HUES48 (cell line): ENCODE measurements around the gene ELF2.
"Not testable (repeated sequence)": the region's sequence is repeated elsewhere in the genome, so short reads cannot be mapped to it uniquely, and the experiment has no call there.

ENCODE experiments used
- H3K27ac ChIP-seq: one replicate; pipeline ENCODE4 v1.7.0; 2013; ENCODE audit warnings: low read depth, low read length, inconsistent platforms
- H3K27me3 ChIP-seq: 2 replicates; pipeline ENCODE4 v1.6.1; 2013; ENCODE audit warnings: mild to moderate bottlenecking, low read length; ENCODE audit not compliant: control insufficient read depth, insufficient read depth
- H3K36me3 ChIP-seq: 2 replicates; pipeline ENCODE4 v1.6.1; 2013; ENCODE audit warnings: low read length; ENCODE audit not compliant: control insufficient read depth, insufficient read depth
- H3K4me1 ChIP-seq: 2 replicates; pipeline ENCODE4 v1.6.1; 2013; ENCODE audit warnings: mild to moderate bottlenecking, low read length; ENCODE audit not compliant: control insufficient read depth, insufficient read depth
- H3K4me3 ChIP-seq: 2 replicates; pipeline ENCODE4 v1.5.1; 2013; ENCODE audit warnings: mild to moderate bottlenecking, low read depth, low read length
- H3K9ac ChIP-seq: 2 replicates; pipeline ENCODE4 v1.6.1; 2013; ENCODE audit warnings: mild to moderate bottlenecking, low read depth, low read length, moderate library complexity
- H3K9me3 ChIP-seq: 2 replicates; pipeline ENCODE4 v1.6.1; 2013; ENCODE audit warnings: low read length; ENCODE audit not compliant: control insufficient read depth, insufficient read depth

Gene ELF2

DNA sequence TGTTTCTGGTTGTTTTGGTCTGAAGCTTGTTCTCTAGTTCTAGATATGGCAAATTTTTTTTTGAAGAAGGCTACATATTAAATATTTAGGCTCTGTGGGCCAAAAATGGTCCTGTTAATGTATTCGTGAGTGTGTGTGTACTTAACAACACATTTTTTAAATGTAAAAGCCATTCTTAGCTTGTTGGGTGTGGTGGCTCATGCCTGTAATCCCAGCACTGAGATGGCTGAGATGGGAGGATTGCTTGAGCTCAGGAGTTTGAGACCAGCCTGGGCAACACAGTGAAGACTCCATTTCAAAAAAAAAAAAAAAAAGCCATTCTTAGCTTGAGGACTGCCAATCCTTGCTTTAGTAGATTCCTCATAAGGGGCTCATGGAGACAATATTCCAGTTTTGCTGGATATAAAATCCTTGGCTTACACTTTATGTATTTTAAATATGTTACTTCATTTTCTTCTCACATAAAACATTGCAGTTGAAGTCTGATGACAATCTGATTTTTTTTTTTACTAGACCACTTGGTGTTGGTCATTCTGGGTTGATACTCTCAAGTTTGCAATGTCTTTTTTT, 138.1 kb downstream of the ELF2 start:
- no peak overlapping the region for H3K4me3 ChIP-seq
- H3K9ac ChIP-seq: no peak overlapping the region
- no peaks in the 10 kb centered on the region for H3K4me1 ChIP-seq
- H3K27me3 ChIP-seq: no peaks in the 10 kb centered on the region
- H3K36me3 ChIP-seq: peaks cover 18% of the 10 kb centered on the region
- H3K9me3 ChIP-seq: no peaks in the 10 kb centered on the region
- no peak overlapping the region for H3K27ac ChIP-seq

DNA sequence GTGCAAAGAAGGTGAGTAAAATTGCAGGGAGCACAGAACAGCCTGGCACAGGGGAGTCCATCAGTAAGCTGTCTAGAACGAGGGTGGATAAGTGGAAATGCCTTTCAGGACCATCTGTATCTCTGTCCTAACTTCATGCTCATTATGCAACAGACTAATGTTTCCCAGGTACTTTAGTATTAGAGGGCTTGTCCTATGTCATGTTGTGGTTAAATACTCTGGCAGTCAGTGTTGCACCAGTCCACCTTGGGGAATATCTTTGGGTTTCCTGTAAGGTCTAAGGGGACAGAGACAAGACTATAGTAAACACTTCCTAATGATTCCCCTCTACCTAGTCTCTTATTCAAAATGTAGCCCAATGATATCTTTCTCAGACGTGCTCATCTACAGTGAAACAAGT, 140.1 kb downstream of the ELF2 start:
- H3K4me3 ChIP-seq: no peak overlapping the region
- H3K9me3 ChIP-seq: no peaks in the 10 kb centered on the region
- H3K4me1 ChIP-seq: peaks cover 3% of the 10 kb centered on the region; the same call in 1 of the 2 replicates
- H3K9ac ChIP-seq: no peak overlapping the region
- no peak overlapping the region for H3K27ac ChIP-seq
- H3K27me3 ChIP-seq: no peaks in the 10 kb centered on the region
- H3K36me3 ChIP-seq: peaks cover 9% of the 10 kb centered on the region

DNA sequence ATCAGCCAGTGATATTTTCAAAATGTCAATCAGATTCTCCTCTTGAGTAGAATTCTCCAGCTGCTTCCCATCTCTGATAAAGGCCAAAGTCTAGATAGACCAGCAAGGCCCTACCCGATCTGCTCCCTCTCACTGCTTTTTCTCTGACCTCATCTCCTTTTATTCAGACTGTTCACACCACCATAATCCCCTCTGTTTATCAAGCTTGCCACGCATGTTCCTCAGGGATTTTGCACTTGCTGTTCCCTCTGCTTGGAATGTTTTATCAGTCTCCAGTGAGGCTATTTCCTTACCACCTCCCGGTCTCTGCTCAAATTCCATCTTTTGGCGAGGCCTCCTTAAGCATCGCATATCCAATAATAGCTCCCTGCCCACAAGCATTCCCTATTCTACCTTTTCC, 141.4 kb downstream of the ELF2 start:
- peaks cover 5% of the 10 kb centered on the region; the same call in 1 of the 2 replicates for H3K36me3 ChIP-seq
- no peak overlapping the region for H3K9ac ChIP-seq
- no peaks in the 10 kb centered on the region for H3K9me3 ChIP-seq
- no peak overlapping the region for H3K27ac ChIP-seq
- H3K4me1 ChIP-seq: peaks cover 5% of the 10 kb centered on the region; the same call in 1 of the 2 replicates
- H3K27me3 ChIP-seq: no peaks in the 10 kb centered on the region
- no peak overlapping the region for H3K4me3 ChIP-seq

DNA sequence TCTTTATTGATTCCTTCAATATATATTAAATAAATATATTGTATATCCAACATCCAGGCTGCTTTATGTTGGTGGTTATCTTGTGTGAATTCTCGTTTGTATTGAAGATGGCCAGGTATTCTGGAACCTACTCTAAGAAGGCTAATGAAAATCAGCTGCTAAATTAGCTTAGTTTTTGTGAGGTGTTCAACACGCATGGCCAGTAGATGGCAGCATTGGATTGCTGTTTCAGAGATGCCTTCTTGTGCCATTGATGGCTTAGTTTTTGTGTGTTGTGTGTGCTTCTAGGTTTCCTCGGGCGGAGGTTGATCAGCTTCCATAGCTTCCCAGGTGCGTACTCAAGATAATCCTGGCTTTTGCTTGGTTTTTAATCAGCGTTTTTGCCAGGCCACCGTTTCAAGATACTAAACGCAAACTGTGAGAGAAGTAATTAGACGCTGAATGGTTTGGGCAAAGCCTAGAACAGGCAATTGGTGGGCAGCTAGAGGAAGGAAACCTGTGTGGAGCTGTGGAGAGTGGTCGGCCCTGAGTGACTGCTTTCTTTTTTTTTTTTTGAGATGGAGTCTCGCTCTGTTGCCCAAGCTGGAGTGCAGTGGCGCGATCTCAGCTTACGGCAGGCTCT, 146.3 kb downstream of the ELF2 start:
- H3K4me3 ChIP-seq: no peak overlapping the region
- H3K27me3 ChIP-seq: no peaks in the 10 kb centered on the region
- H3K27ac ChIP-seq: no peak overlapping the region
- H3K4me1 ChIP-seq: peaks cover 13% of the 10 kb centered on the region
- H3K36me3 ChIP-seq: peaks cover 10% of the 10 kb centered on the region; the same call in 1 of the 2 replicates
- H3K9me3 ChIP-seq: no peaks in the 10 kb centered on the region
- no peak overlapping the region for H3K9ac ChIP-seq

DNA sequence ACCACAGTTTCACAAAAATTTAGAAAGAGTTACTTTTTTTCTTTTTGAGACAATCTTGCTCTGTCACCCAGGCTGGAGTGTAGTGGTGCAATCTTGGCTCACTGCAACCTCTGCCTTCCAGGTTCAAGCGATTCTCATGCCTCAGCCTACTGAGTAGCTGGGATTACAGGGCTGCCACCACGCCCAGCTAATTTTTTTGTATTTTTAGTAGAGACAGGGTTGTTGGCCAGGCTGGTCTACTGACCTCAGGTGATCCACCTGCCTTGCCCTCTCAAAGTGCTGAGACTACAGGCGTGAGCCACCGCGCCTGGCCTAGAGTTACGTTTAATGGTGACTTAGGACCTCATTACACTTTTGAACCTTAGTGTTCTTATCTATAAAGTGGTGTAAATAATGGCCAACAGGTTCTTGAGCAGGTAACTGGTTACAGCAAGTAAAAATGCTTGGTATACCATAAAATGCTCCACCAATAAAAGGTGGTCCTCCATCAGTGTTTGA, 147.1 kb downstream of the ELF2 start:
- H3K9me3 ChIP-seq, H3K4me3 ChIP-seq, H3K9ac ChIP-seq, H3K36me3 ChIP-seq, H3K27ac ChIP-seq, H3K27me3 ChIP-seq: not testable (repeated sequence)
- H3K4me1 ChIP-seq: peaks cover 18% of the 10 kb centered on the region

- Histone ChIP-seq H3K27me3 (no peaks in the 10 kb centered on the region), H3K4me3 (no peak overlapping the region), H3K9ac (no peak overlapping the region), H3K27ac (peak overlapping the region; percentile 29), H3K9me3 (no peaks in the 10 kb centered on the region), H3K4me1 (peaks cover 21% of the 10 kb centered on the region; the same call in 1 of the 2 replicates), H3K36me3 (peaks cover 5% of the 10 kb centered on the region; the same call in 1 of the 2 replicates)
These were observed 148.8 kb downstream of the ELF2 start for GRCh38 chr4:139028191-139028661.

DNA sequence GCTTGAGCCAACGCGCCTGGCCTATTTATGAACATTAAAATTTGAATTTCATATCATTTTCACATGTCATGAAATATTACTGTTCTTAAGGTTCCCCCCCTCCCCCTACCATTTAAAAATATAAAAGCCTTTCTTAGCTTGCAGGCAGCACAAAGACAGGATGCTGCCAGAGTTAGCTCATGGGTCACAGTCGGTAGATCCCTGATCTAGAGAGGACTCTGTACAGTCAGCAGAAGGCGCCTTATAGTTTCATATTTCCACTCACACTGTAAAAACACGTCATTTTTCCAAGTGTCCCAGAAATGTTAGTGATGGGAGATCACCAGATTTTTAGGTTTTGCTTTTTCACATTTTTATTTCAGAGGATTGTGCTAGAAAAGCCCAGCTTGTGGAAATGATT, 149.2 kb downstream of the ELF2 start:
- Histone ChIP-seq H3K27ac (peak overlapping the region; percentile 29), H3K9ac (no peak overlapping the region), H3K36me3 (peaks cover 5% of the 10 kb centered on the region; the same call in 1 of the 2 replicates), H3K9me3 (no peaks in the 10 kb centered on the region), H3K27me3 (no peaks in the 10 kb centered on the region), H3K4me1 (peaks cover 24% of the 10 kb centered on the region; the same call in 1 of the 2 replicates), H3K4me3 (no peak overlapping the region)

GRCh38 chr4:139025841-139026240, 151.2 kb downstream of the ELF2 start:
- Histone ChIP-seq H3K4me3 (no peak overlapping the region), H3K9ac (no peak overlapping the region), H3K9me3 (no peaks in the 10 kb centered on the region), H3K36me3 (peaks cover 9% of the 10 kb centered on the region), H3K27ac (no peak overlapping the region), H3K4me1 (peaks cover 29% of the 10 kb centered on the region), H3K27me3 (no peaks in the 10 kb centered on the region)

GRCh38 chr4:139024686-139025085, 152.3 kb downstream of the ELF2 start:
- no peaks in the 10 kb centered on the region for H3K27me3 ChIP-seq
- H3K9ac ChIP-seq: no peak overlapping the region
- H3K4me1 ChIP-seq: peaks cover 39% of the 10 kb centered on the region
- H3K36me3 ChIP-seq: peaks cover 9% of the 10 kb centered on the region
- no peaks in the 10 kb centered on the region for H3K9me3 ChIP-seq
- H3K4me3 ChIP-seq: no peak overlapping the region
- no peak overlapping the region for H3K27ac ChIP-seq

GRCh38 chr4:139022835-139023234, 154.2 kb downstream of the ELF2 start:
- H3K4me1 ChIP-seq: peaks cover 49% of the 10 kb centered on the region
- H3K9ac ChIP-seq: no peak overlapping the region
- H3K4me3 ChIP-seq: no peak overlapping the region
- H3K9me3 ChIP-seq: no peaks in the 10 kb centered on the region
- H3K27ac ChIP-seq: no peak overlapping the region
- no peaks in the 10 kb centered on the region for H3K27me3 ChIP-seq
- H3K36me3 ChIP-seq: peaks cover 8% of the 10 kb centered on the region; the same call in 1 of the 2 replicates

GRCh38 chr4:139021071-139021470, 155.9 kb downstream of the ELF2 start:
- Histone ChIP-seq H3K4me1 (peaks cover 49% of the 10 kb centered on the region), H3K4me3 (peak overlapping the region; percentile 34)
- not testable (repeated sequence) for H3K36me3 ChIP-seq, H3K9me3 ChIP-seq, H3K9ac ChIP-seq, H3K27ac ChIP-seq, H3K27me3 ChIP-seq
